ENCODE measurements around the gene FOXO3.

DNA sequence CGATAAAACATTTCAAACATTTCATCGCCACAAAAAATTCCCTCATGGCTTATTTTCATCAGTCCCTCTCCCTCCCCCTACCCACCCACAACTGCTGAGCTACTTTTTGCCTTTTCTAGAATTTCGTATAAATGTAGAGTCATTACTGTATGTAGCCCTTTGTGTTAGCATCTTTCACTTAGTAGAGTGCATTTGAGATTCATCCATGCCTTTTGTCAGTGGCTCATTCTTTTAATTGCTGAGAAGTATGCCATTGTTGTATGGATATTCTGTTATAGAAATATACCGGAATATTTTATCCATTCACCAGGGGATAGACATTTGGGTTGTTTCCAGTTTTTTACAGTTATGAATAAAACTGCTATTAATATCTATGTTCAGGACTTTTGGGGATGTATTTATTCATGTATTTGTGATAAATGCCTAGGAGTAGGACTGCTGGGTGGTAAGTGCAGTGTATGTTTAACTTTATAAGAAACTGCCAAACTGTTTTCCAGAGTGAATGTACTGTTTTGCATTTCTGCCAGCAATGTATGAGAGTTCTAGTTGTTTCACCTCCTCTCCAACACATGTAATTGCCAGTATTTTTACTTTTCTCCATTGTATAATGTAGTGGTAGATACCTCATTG is 50.4 kb downstream of the FOXO3 start:
- no peak for TF ChIP-seq EZH2 (IDR thresholded peaks at IDR 0.05)
- no peak for TF ChIP-seq POLR2AphosphoS5 (IDR thresholded peaks at IDR 0.05; ENCODE audit: borderline replicate concordance, low read depth, low read length)
- TF ChIP-seq FOXP2 (optimal IDR thresholded peaks at IDR 0.05; ENCODE audit: control extremely low read depth, extremely low read length, insufficient read depth): no peak
